SK-N-SH treated with all-trans-retinoic acid at 6 μM for 48 hours (cell line): ENCODE results near the gene GGA3.

Experiments used
- ATAC-seq: fragments of 200-7000 bp; cut with Tn5 transposase; 3 replicates; pipeline ENCODE4 v1.9.1; 2020; ENCODE audit warnings: mild to moderate bottlenecking, moderate library complexity
- BACH2 ChIP-seq: fragments of 250-450 bp; sonication (Bioruptor Pico); IDR thresholded peaks from 2 replicates; pipeline ENCODE4 v1.9.0; 2021; ENCODE audit warnings: mild to moderate bottlenecking, borderline replicate concordance
- CSDC2 ChIP-seq: fragments of 250-450 bp; sonication (Bioruptor Pico); IDR thresholded peaks from 2 replicates; pipeline ENCODE4 v1.5.0; 2020; ENCODE audit warnings: mild to moderate bottlenecking, moderate library complexity
- GLIS3 ChIP-seq: fragments of 250-450 bp; sonication (Bioruptor Pico); IDR thresholded peaks from 2 replicates; pipeline ENCODE4 v1.5.0; 2020; ENCODE audit warnings: mild to moderate bottlenecking, moderate library complexity
- ISL1 ChIP-seq: fragments of 250-450 bp; sonication (Bioruptor Pico); IDR thresholded peaks from 2 replicates; pipeline ENCODE4 v2.1.2; 2022; ENCODE audit warnings: mild to moderate bottlenecking, moderate library complexity
- OSR1 ChIP-seq: fragments of 250-450 bp; sonication (Bioruptor Pico); IDR thresholded peaks from 2 replicates; pipeline ENCODE4 v1.8.0; 2022; ENCODE audit warnings: moderate library complexity, mild to moderate bottlenecking, inconsistent platforms
- PPARA ChIP-seq: fragments of 250-450 bp; sonication (Bioruptor Pico); IDR thresholded peaks from 2 replicates; pipeline ENCODE4 v1.5.0; 2020; ENCODE audit warnings: mild to moderate bottlenecking, borderline replicate concordance
- RARB ChIP-seq: fragments of 250-450 bp; sonication (Bioruptor Pico); IDR thresholded peaks from 2 replicates; pipeline ENCODE4 v1.8.0; 2021; ENCODE audit warnings: mild to moderate bottlenecking, moderate library complexity
- SNAI2 ChIP-seq: fragments of 250-450 bp; sonication (Bioruptor Pico); IDR thresholded peaks from 2 replicates; pipeline ENCODE4 v1.5.0; 2020; ENCODE audit warnings: mild to moderate bottlenecking, moderate library complexity
- TOX ChIP-seq: fragments of 250-450 bp; sonication (Bioruptor Pico); IDR thresholded peaks from 2 replicates; pipeline ENCODE4 v1.8.0; 2021; ENCODE audit warnings: mild to moderate bottlenecking, moderate library complexity, borderline replicate concordance
- ZFP3 ChIP-seq: fragments of 250-450 bp; sonication (Bioruptor Pico); IDR thresholded peaks from 2 replicates; pipeline ENCODE4 v1.5.0; 2020; ENCODE audit warnings: mild to moderate bottlenecking, moderate library complexity
- ZFP30 ChIP-seq: fragments of 450-650 bp; formaldehyde crosslinking; IDR thresholded peaks from 2 replicates; pipeline ENCODE4 v1.5.0; 2022; ENCODE audit warnings: mild to moderate bottlenecking, moderate library complexity
- ZNF565 ChIP-seq: fragments of 450-650 bp; formaldehyde crosslinking; conservative IDR thresholded peaks from 2 replicates; pipeline ENCODE4 v1.5.0; 2020; ENCODE audit warnings: low read depth, mild to moderate bottlenecking, moderate library complexity
- ZNF70 ChIP-seq: fragments of 450-650 bp; formaldehyde crosslinking; IDR thresholded peaks from 2 replicates; pipeline ENCODE4 v1.5.0; 2020; ENCODE audit warnings: mild to moderate bottlenecking, moderate library complexity
- ZNF8 ChIP-seq: fragments of 450-650 bp; formaldehyde crosslinking; IDR thresholded peaks from 2 replicates; pipeline ENCODE4 v1.5.0; 2020; ENCODE audit warnings: mild to moderate bottlenecking, moderate library complexity
- TF ChIP-seq, protein P1 (sequence below): fragments of 250-450 bp; sonication (Bioruptor Pico); IDR thresholded peaks from 2 replicates; pipeline ENCODE4 v1.5.1; 2020; ENCODE audit warnings: low read depth, mild to moderate bottlenecking, moderate library complexity
- TF ChIP-seq, protein P2 (sequence below): fragments of 250-450 bp; sonication (Bioruptor Pico); IDR thresholded peaks from 2 replicates; pipeline ENCODE4 v1.8.0; 2020; ENCODE audit warnings: mild to moderate bottlenecking, moderate library complexity, borderline replicate concordance
- TF ChIP-seq, protein P3 (sequence below): fragments of 250-450 bp; sonication (Bioruptor Pico); IDR thresholded peaks from 2 replicates; pipeline ENCODE4 v1.8.0; 2021; ENCODE audit warnings: low read depth, mild to moderate bottlenecking, moderate library complexity, borderline replicate concordance
- TF ChIP-seq, protein P4 (sequence below): fragments of 250-450 bp; sonication (Bioruptor Pico); IDR thresholded peaks from 2 replicates; pipeline ENCODE4 v1.5.1; 2021; ENCODE audit warnings: mild to moderate bottlenecking, moderate library complexity
- TF ChIP-seq, protein P5 (sequence below): fragments of 250-450 bp; sonication (Bioruptor Pico); IDR thresholded peaks from 2 replicates; pipeline ENCODE4 v1.5.0; 2020; ENCODE audit warnings: mild to moderate bottlenecking, moderate library complexity

GGA3 gene

DNA sequence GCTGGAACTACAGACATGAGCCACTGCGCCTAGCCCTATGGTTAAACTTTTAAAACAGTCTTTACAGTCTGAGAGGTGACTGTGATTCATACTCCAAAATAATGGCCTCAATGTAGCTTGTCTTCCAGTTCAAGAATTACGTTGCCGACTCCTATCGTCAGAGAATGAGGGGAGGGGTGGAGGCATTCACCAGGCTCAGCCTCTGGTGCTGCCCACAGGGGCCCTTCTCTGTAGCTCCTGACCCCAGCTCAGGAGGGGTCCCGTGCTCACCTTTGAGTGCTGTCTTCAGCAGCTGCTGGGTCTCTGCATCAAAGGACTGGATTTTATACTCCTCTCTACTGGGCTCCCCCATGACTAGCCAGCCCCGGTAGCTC lies 8.4 kb upstream of the GGA3 start (continued):
- TF ChIP-seq, protein P1, sequence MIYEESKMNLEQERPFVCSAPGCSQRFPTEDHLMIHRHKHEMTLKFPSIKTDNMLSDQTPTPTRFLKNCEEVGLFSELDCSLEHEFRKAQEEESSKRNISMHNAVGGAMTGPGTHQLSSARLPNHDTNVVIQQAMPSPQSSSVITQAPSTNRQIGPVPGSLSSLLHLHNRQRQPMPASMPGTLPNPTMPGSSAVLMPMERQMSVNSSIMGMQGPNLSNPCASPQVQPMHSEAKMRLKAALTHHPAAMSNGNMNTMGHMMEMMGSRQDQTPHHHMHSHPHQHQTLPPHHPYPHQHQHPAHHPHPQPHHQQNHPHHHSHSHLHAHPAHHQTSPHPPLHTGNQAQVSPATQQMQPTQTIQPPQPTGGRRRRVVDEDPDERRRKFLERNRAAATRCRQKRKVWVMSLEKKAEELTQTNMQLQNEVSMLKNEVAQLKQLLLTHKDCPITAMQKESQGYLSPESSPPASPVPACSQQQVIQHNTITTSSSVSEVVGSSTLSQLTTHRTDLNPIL (CRISPR knock-in tag): no peak
- TF ChIP-seq, protein P2, sequence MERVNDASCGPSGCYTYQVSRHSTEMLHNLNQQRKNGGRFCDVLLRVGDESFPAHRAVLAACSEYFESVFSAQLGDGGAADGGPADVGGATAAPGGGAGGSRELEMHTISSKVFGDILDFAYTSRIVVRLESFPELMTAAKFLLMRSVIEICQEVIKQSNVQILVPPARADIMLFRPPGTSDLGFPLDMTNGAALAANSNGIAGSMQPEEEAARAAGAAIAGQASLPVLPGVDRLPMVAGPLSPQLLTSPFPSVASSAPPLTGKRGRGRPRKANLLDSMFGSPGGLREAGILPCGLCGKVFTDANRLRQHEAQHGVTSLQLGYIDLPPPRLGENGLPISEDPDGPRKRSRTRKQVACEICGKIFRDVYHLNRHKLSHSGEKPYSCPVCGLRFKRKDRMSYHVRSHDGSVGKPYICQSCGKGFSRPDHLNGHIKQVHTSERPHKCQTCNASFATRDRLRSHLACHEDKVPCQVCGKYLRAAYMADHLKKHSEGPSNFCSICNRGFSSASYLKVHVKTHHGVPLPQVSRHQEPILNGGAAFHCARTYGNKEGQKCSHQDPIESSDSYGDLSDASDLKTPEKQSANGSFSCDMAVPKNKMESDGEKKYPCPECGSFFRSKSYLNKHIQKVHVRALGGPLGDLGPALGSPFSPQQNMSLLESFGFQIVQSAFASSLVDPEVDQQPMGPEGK (CRISPR knock-in tag): no peak
- TF ChIP-seq CSDC2 (CRISPR knock-in tag): no peak
- TF ChIP-seq, protein P3, sequence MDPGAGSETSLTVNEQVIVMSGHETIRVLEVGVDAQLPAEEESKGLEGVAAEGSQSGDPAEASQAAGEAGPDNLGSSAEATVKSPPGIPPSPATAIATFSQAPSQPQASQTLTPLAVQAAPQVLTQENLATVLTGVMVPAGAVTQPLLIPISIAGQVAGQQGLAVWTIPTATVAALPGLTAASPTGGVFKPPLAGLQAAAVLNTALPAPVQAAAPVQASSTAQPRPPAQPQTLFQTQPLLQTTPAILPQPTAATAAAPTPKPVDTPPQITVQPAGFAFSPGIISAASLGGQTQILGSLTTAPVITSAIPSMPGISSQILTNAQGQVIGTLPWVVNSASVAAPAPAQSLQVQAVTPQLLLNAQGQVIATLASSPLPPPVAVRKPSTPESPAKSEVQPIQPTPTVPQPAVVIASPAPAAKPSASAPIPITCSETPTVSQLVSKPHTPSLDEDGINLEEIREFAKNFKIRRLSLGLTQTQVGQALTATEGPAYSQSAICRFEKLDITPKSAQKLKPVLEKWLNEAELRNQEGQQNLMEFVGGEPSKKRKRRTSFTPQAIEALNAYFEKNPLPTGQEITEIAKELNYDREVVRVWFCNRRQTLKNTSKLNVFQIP: no peak

DNA sequence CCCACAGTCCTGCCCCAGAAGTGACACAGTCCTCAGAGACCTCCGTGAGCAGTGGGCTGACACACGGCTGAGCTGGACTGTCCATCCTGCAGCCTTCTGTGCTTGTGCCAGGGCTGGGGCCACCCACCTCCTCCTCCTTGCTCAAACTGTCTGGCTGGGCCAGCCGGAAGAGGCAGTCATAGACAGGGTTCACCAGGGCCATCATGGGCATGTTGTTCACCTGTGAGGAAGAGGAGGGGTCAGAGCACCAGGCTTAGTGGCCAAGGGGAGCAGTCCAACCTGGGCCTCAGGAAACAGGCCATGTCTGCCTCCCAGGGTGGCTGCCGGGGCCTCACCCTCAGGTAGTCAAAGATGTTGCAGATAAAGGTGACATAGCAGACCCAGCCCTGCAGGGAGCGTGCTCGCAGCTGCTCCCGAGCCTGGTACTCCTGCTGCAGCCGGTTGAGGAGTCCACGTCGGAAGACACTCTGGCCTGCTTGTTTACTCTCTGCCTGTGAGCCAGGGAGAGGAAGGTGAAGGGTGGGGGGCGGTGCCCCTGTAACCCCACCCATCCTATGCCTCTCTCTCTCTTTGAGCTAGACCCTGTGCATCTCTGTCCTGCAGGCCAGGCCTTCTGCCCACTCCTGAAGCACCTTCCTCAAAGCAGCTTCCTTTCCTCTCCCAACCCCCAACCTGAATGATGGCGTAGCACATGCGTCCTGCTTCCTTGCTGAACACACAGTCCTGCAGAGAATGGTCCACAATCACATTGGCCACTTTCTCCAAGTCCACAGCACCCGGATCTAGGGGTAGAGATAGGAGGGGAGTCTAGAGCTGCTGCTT lies 6.2 kb upstream of the GGA3 start:
- no peak for ATAC-seq
- TF ChIP-seq, protein P2 (CRISPR knock-in tag): no peak
- TF ChIP-seq TOX (CRISPR knock-in tag): no peak
- TF ChIP-seq PPARA (CRISPR knock-in tag): no peak
- TF ChIP-seq, protein P1 (CRISPR knock-in tag): no peak
- no peak for TF ChIP-seq GLIS3 (CRISPR knock-in tag)
- no peak for TF ChIP-seq ZFP3 (CRISPR knock-in tag)
- TF ChIP-seq, protein P3: no peak
- TF ChIP-seq ZNF8 (CRISPR knock-in tag): no peak
- TF ChIP-seq ZNF70 (CRISPR knock-in tag): no peak
- TF ChIP-seq RARB (CRISPR knock-in tag): no peak
- no peak for TF ChIP-seq SNAI2 (CRISPR knock-in tag)
- no peak for TF ChIP-seq ZNF565
- no peak for TF ChIP-seq ZFP30 (CRISPR knock-in tag)
- no peak for TF ChIP-seq ISL1 (CRISPR knock-in tag)

DNA sequence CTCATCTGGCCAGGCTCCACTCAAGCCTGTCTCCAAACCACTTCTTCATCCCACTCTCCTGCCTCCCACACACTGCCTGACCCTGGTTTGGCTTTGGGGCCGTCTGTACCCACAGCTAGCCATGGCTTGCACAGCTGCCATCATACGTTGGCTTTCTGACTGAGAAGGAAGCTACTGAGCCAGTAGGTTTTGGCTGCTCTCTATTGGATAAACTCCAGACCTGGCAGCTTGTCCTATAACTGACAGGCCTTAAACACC lies 5.7 kb upstream of the GGA3 start:
- TF ChIP-seq OSR1 (CRISPR knock-in tag) (no peak), BACH2 (CRISPR knock-in tag) (no peak), GLIS3 (CRISPR knock-in tag) (no peak)
- TF ChIP-seq, protein P4, sequence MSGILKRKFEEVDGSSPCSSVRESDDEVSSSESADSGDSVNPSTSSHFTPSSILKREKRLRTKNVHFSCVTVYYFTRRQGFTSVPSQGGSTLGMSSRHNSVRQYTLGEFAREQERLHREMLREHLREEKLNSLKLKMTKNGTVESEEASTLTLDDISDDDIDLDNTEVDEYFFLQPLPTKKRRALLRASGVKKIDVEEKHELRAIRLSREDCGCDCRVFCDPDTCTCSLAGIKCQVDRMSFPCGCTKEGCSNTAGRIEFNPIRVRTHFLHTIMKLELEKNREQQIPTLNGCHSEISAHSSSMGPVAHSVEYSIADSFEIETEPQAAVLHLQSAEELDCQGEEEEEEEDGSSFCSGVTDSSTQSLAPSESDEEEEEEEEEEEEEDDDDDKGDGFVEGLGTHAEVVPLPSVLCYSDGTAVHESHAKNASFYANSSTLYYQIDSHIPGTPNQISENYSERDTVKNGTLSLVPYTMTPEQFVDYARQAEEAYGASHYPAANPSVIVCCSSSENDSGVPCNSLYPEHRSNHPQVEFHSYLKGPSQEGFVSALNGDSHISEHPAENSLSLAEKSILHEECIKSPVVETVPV (CRISPR knock-in tag): no peak
- TF ChIP-seq, protein P5, sequence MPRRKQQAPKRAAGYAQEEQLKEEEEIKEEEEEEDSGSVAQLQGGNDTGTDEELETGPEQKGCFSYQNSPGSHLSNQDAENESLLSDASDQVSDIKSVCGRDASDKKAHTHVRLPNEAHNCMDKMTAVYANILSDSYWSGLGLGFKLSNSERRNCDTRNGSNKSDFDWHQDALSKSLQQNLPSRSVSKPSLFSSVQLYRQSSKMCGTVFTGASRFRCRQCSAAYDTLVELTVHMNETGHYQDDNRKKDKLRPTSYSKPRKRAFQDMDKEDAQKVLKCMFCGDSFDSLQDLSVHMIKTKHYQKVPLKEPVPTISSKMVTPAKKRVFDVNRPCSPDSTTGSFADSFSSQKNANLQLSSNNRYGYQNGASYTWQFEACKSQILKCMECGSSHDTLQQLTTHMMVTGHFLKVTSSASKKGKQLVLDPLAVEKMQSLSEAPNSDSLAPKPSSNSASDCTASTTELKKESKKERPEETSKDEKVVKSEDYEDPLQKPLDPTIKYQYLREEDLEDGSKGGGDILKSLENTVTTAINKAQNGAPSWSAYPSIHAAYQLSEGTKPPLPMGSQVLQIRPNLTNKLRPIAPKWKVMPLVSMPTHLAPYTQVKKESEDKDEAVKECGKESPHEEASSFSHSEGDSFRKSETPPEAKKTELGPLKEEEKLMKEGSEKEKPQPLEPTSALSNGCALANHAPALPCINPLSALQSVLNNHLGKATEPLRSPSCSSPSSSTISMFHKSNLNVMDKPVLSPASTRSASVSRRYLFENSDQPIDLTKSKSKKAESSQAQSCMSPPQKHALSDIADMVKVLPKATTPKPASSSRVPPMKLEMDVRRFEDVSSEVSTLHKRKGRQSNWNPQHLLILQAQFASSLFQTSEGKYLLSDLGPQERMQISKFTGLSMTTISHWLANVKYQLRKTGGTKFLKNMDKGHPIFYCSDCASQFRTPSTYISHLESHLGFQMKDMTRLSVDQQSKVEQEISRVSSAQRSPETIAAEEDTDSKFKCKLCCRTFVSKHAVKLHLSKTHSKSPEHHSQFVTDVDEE (CRISPR knock-in tag): no peak
- no peak for ATAC-seq
